HUES64 (cell line): ENCODE measurements around the gene ARID5B.

Experiments
- H3K27ac ChIP-seq: 2 replicates; pipeline ENCODE4 v1.7.0; 2013; ENCODE audit warnings: low read depth, low read length, inconsistent platforms
- H3K27me3 ChIP-seq: 2 replicates; pipeline ENCODE4 v1.6.1; 2013; ENCODE audit warnings: mild to moderate bottlenecking, low read length; ENCODE audit not compliant: insufficient read depth
- H3K36me3 ChIP-seq: 2 replicates; pipeline ENCODE4 v1.6.1; 2013; ENCODE audit warnings: mild to moderate bottlenecking, low read length; ENCODE audit not compliant: insufficient read depth
- H3K4me1 ChIP-seq: 2 replicates; pipeline ENCODE4 v1.6.1; 2013; ENCODE audit warnings: mild to moderate bottlenecking, low read length, moderate library complexity; ENCODE audit not compliant: insufficient read depth
- H3K4me3 ChIP-seq: 2 replicates; pipeline ENCODE4 v1.5.1; 2013; ENCODE audit warnings: mild to moderate bottlenecking, low read length, moderate library complexity
- H3K9ac ChIP-seq: 2 replicates; pipeline ENCODE4 v1.6.1; 2013; ENCODE audit warnings: mild to moderate bottlenecking, low read depth, low read length
- H3K9me3 ChIP-seq: 2 replicates; pipeline ENCODE4 v1.6.1; 2013; ENCODE audit warnings: low read depth, low read length; ENCODE audit not compliant: insufficient read depth
- WGBS: fragments of 150-250, 120-280 bp; methylation state at CpG from one replicate; pipeline ENCODE4 v1.1.7; 2013; ENCODE audit warnings: missing lambda C conversion rate; 5-methylcytosine and 5-hydroxymethylcytosine counted together

Gene ARID5B

GRCh38 chr10:62071846-62072281 is 170.4 kb downstream of the ARID5B start:
- Histone ChIP-seq H3K9ac (no peak overlapping the region), H3K27ac (no peak overlapping the region), H3K9me3 (no peaks in the 10 kb centered on the region), H3K27me3 (no peaks in the 10 kb centered on the region), H3K4me1 (peaks cover 6% of the 10 kb centered on the region; the same call in 1 of the 2 replicates), H3K36me3 (no peaks in the 10 kb centered on the region), H3K4me3 (no peak overlapping the region)
- 77% methylated on average over 6 of the region's 6 CpGs for WGBS

GRCh38 chr10:62072901-62073300 is 171.4 kb downstream of the ARID5B start:
- H3K36me3 ChIP-seq = no peaks in the 10 kb centered on the region
- H3K4me3 ChIP-seq = no peak overlapping the region

DNA sequence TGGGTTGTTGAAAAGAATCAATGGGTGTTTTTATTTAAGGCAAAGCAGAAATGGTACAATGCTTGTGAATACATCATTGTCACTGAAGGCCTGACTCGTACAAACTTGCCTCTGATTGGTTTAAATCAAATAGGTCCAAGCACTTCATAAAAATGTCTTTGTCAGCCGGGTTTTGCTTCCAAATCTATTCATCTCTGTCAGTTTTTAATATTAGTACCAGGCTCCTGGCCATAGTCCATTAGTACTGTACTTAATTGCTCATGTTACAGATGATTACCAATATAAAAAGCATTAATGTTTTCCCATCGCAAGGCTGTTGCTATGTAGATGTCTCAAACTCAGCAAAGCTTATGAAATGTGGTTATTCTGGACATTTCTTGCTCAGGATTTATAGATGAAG is 171.9 kb downstream of the ARID5B start:
- 94% methylated on average over 3 of the region's 3 CpGs for WGBS
- Histone ChIP-seq H3K36me3 (no peaks in the 10 kb centered on the region), H3K9me3 (no peaks in the 10 kb centered on the region), H3K9ac (no peak overlapping the region), H3K27ac (no peak overlapping the region), H3K27me3 (no peaks in the 10 kb centered on the region), H3K4me1 (peaks cover 6% of the 10 kb centered on the region; the same call in 1 of the 2 replicates), H3K4me3 (no peak overlapping the region)

More at GRCh38 chr10:62072901-62073300, 171.4 kb downstream of the ARID5B start:
- no peaks in the 10 kb centered on the region for H3K9me3 ChIP-seq
- WGBS = 93% methylated on average over 2 of the region's 2 CpGs
- H3K9ac ChIP-seq = no peak overlapping the region
- peaks cover 6% of the 10 kb centered on the region; the same call in 1 of the 2 replicates for H3K4me1 ChIP-seq
- H3K27me3 ChIP-seq = no peaks in the 10 kb centered on the region
- no peak overlapping the region for H3K27ac ChIP-seq

DNA sequence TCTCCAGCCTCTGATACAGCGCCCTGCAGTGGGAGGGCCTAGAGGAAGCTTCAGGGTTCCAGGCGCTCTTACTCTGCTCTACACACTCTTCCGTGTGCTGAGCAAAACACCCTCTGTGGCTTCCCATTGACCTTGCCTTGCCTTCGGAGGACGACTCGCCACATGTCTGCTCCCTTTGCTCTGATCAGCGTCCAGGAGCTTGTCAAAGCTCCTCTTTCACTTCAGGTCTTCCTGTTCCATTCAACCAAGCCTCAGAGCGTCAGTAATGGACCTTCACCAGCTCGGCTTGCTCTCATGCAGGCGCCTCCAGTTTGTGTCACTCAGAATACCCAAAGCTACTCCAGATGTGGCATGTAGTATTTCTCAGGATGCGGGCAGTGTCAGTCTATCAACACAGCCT is 173.9 kb downstream of the ARID5B start:
- Histone ChIP-seq H3K27ac (no peak overlapping the region), H3K9ac (no peak overlapping the region), H3K4me1 (no peaks in the 10 kb centered on the region), H3K9me3 (no peaks in the 10 kb centered on the region), H3K36me3 (no peaks in the 10 kb centered on the region), H3K4me3 (no peak overlapping the region), H3K27me3 (no peaks in the 10 kb centered on the region)
- WGBS = 86% methylated on average over 11 of the region's 11 CpGs

DNA sequence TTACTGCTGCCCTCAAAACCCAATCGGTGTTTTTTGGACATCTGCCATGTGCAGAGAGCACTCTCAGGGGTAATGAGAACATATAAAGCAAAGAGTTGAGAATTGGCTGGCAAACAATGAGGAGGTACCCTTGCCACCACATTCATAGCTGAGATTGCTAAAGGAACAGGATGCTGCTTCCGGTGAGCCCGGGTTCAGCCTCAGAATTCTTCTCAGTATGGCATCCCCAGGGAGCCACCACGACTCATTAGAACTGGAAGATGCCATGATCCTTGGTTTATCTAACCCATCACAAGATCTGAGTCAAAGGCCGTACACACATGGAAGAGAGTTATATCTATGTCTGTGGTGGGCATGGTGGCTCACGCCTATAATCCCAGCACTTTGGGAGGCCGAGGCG is 174.4 kb downstream of the ARID5B start:
- H3K9me3 ChIP-seq = no peaks in the 10 kb centered on the region
- WGBS = 95% methylated on average over 8 of the region's 8 CpGs
- H3K27me3 ChIP-seq = no peaks in the 10 kb centered on the region
- H3K27ac ChIP-seq = no peak overlapping the region
- no peak overlapping the region for H3K4me3 ChIP-seq
- no peak overlapping the region for H3K9ac ChIP-seq
- H3K36me3 ChIP-seq = no peaks in the 10 kb centered on the region
- no peaks in the 10 kb centered on the region for H3K4me1 ChIP-seq

GRCh38 chr10:62076891-62077290 is 175.4 kb downstream of the ARID5B start:
- Histone ChIP-seq H3K4me3 (no peak overlapping the region), H3K4me1 (no peaks in the 10 kb centered on the region), H3K36me3 (no peaks in the 10 kb centered on the region), H3K9ac (no peak overlapping the region), H3K27me3 (no peaks in the 10 kb centered on the region), H3K9me3 (no peaks in the 10 kb centered on the region), H3K27ac (no peak overlapping the region)
- WGBS = 76% methylated on average over 2 of the region's 2 CpGs

- Histone ChIP-seq H3K4me3 (no peak overlapping the region), H3K27me3 (no peaks in the 10 kb centered on the region), H3K36me3 (no peaks in the 10 kb centered on the region), H3K9me3 (no peaks in the 10 kb centered on the region), H3K27ac (no peak overlapping the region), H3K9ac (no peak overlapping the region), H3K4me1 (no peaks in the 10 kb centered on the region)
- 86% methylated on average over 2 of the region's 2 CpGs for WGBS
Measured at GRCh38 chr10:62077330-62078015, 176.0 kb downstream of the ARID5B start.

DNA sequence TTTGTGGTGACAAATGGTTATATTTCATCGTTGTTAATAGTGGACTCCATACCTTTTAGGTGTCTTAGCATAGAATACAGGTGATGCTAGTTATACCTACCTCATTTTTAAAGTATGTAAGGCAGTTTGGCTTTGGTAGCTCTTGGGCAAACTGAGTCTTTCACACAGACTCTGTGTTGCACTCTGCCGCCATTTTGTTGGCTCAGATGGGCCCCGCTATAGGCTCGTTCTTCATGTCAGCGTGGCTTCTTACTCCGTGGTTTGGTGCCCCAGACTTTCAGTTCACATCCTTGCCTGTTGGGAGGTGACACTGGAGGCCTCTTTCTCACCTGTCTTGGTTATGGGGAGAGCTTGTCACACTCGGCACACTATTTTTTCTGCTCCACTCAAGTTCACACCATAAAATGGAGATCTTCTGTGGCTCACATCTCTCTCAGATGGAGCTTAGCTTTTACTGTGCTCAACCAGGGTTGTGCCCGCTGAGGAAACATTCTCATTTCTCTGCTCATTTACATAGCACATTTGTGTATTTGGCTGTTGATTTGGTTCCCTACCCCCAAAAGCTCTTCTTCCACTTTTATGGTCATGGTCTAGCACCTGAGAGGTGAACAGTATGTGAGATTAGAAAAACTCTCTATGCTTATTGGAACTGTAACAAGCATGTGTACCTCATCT is 178.5 kb downstream of the ARID5B start:
- Histone ChIP-seq H3K9ac (no peak overlapping the region), H3K4me3 (no peak overlapping the region), H3K36me3 (no peaks in the 10 kb centered on the region), H3K27ac (no peak overlapping the region), H3K9me3 (no peaks in the 10 kb centered on the region), H3K27me3 (no peaks in the 10 kb centered on the region), H3K4me1 (no peaks in the 10 kb centered on the region)
- 95% methylated on average over 8 of the region's 8 CpGs for WGBS

GRCh38 chr10:62080905-62081304 is 179.4 kb downstream of the ARID5B start:
- H3K9ac ChIP-seq = no peak overlapping the region
- WGBS = 95% methylated on average over 5 of the region's 5 CpGs
- H3K4me3 ChIP-seq = no peak overlapping the region
- H3K27ac ChIP-seq = no peak overlapping the region
- no peaks in the 10 kb centered on the region for H3K9me3 ChIP-seq
- H3K36me3 ChIP-seq = no peaks in the 10 kb centered on the region
- no peaks in the 10 kb centered on the region for H3K27me3 ChIP-seq
- no peaks in the 10 kb centered on the region for H3K4me1 ChIP-seq

DNA sequence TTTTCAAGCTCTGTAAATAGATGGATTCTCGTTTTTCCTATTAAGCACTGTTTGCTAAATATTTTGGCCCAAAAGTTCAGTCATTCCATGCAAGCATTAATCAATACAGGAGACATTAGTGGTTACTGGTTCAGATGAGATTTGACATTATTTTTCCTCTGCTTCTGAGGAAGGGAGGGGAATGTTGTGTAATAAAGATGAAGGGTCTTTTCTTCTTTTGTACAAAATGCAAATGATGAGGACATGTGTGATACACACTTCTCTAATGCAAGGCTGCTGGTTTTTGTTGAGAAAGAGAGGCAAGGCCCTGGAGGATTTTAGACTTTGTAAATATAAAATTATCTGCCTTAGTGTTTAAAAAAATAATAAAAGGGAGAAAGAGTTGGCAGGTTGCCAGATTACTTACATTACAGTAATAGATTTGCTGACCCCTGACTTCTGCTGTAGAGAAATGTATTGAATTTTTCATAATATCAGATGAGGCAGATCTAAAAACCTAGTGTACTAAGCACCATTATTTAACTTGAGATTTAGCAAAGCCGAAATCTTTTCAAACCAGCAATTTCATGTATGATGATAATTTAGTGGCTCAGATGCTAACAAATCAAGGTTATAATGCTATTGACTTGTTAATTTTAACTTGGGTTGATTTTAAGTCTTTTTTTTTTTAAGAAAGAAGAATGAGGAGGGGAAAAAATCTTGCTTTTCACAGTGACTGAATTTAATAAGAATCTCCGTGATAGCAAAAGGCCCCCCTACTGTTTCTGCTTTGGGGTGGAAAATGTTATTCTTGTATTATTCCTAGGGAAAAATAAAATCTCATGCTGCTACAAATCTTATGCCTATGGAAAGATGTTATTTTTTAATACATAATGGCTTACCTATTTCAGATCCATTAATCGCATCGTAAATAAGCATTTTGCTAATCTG is 180.1 kb downstream of the ARID5B start:
- WGBS = 70% methylated on average over 4 of the region's 5 CpGs
- Histone ChIP-seq H3K27me3 (no peaks in the 10 kb centered on the region), H3K4me3 (no peak overlapping the region), H3K9ac (no peak overlapping the region), H3K36me3 (no peaks in the 10 kb centered on the region), H3K27ac (no peak overlapping the region), H3K9me3 (no peaks in the 10 kb centered on the region), H3K4me1 (no peaks in the 10 kb centered on the region)

- Histone ChIP-seq H3K9me3 (no peaks in the 10 kb centered on the region), H3K9ac (no peak overlapping the region), H3K27ac (no peak overlapping the region), H3K27me3 (no peaks in the 10 kb centered on the region), H3K4me3 (no peak overlapping the region), H3K36me3 (no peaks in the 10 kb centered on the region), H3K4me1 (no peaks in the 10 kb centered on the region)
- 94% methylated on average over 1 of the region's 1 CpG for WGBS
Measured at GRCh38 chr10:62082271-62082656, 180.8 kb downstream of the ARID5B start.
